Hematopoietic multipotent progenitor cell treated with erythropoietin and hydrocortisone succinate and interleukin-3 and kit ligand, for 8 days (in vitro differentiated cells): ENCODE measurements around the gene CGNL1.

Source experiments
- DNase-seq: peaks from one replicate; pipeline ENCODE4 v3.0.0-alpha.2; 2015

CGNL1 gene

GRCh38 chr15:57389991-57390390 lies 13.7 kb downstream of the CGNL1 start:
- DNase-seq = no peak

- no peak for DNase-seq
Observed at GRCh38 chr15:57390583-57390982, 14.3 kb downstream of the CGNL1 start.

- no peak for DNase-seq
Observed at GRCh38 chr15:57391537-57391936, 15.2 kb downstream of the CGNL1 start.

- DNase-seq = no peak
Observed at GRCh38 chr15:57393061-57393460, 16.8 kb downstream of the CGNL1 start.

- DNase-seq = no peak
Observed at GRCh38 chr15:57395292-57395691, 19.0 kb downstream of the CGNL1 start.

- DNase-seq = no peak
Observed at GRCh38 chr15:57398336-57398735, 22.0 kb downstream of the CGNL1 start.

- DNase-seq = no peak
Observed at GRCh38 chr15:57401546-57401945, 25.2 kb downstream of the CGNL1 start.

GRCh38 chr15:57403017-57403416 lies 26.7 kb downstream of the CGNL1 start:
- no peak for DNase-seq

- no peak for DNase-seq
Observed at GRCh38 chr15:57403566-57404325, 27.4 kb downstream of the CGNL1 start.

- DNase-seq = no peak
Observed at GRCh38 chr15:57405133-57405532, 28.8 kb downstream of the CGNL1 start.

- no peak for DNase-seq
Observed at GRCh38 chr15:57406062-57406772, 29.9 kb downstream of the CGNL1 start.

- DNase-seq = no peak
Observed at GRCh38 chr15:57410373-57410772, 34.1 kb downstream of the CGNL1 start.

- DNase-seq = no peak
Observed at GRCh38 chr15:57411945-57412768, 35.9 kb downstream of the CGNL1 start.

- DNase-seq = no peak
Observed at GRCh38 chr15:57415602-57416001, 39.3 kb downstream of the CGNL1 start.

- no peak for DNase-seq
Observed at GRCh38 chr15:57418635-57419034, 42.3 kb downstream of the CGNL1 start.

- no peak for DNase-seq
Observed at GRCh38 chr15:57419335-57419734, 43.0 kb downstream of the CGNL1 start.

GRCh38 chr15:57421110-57421509 lies 44.8 kb downstream of the CGNL1 start:
- DNase-seq = no peak

GRCh38 chr15:57421551-57421950 lies 45.2 kb downstream of the CGNL1 start:
- DNase-seq = no peak

- no peak for DNase-seq
Observed at GRCh38 chr15:57422113-57422754, 45.9 kb downstream of the CGNL1 start.

- no peak for DNase-seq
Observed at GRCh38 chr15:57423599-57424140, 47.4 kb downstream of the CGNL1 start.

- no peak for DNase-seq
Observed at GRCh38 chr15:57424628-57425405, 48.5 kb downstream of the CGNL1 start.

- DNase-seq = no peak
Observed at GRCh38 chr15:57425842-57426241, 49.5 kb downstream of the CGNL1 start.
